ENCODE measurements around the gene MKRN3. TPM values are rescaled to one million over a fixed set of nuclear protein-coding genes. Genes with fewer than 3 reads are reported as not detected.

MKRN3 gene
- total RNA-seq (2021; fragmentation: NEBNext Ultra II Directional; extraction: Animal tissue kit (Norgen Biotek cat#: 25700)) (not detected in 2 replicates), polyA plus RNA-seq (2011; rRNA removed) (not detected in 2 replicates), polyA minus RNA-seq (2011; rRNA and poly(A)+ RNA removed) (not detected in 2 replicates)
- not detected for polyA plus RNA-seq (2011; cell fraction: cytosol; rRNA removed)
- polyA plus RNA-seq (2011; cell fraction: nucleus; rRNA removed), result not detected
- polyA plus RNA-seq (2012, experiment 1 of 2), result not detected in 4 replicates
- polyA plus RNA-seq (2012, experiment 2 of 2), result not detected
- polyA plus RNA-seq (2013, experiment 1 of 2), result not detected
- polyA plus RNA-seq (2013, experiment 2 of 2), result not detected
- polyA minus RNA-seq (2011; cell fraction: cytosol; rRNA and poly(A)+ RNA removed), result not detected
- polyA minus RNA-seq (2011; cell fraction: nucleus; rRNA and poly(A)+ RNA removed), result not detected
- long read RNA-seq, experiment 1, result 0 reads
- long read RNA-seq, experiment 2, result 0 reads

- H3K9me3 ChIP-seq (ENCODE audit: insufficient read depth in 2 of 2, low read depth in 1 of 2, low read length in 1 of 2), result peaks cover 47 to 52% of the 10 kb centered on the region in 2 experiments
- H2AK5ac ChIP-seq (ENCODE audit: low read depth, low read length), result no peak within 1 kb of the TSS
- no peak within 1 kb of the TSS for H4K91ac ChIP-seq (replicated peaks; ENCODE audit: insufficient read length, low read length)
- H3K4me2 ChIP-seq (ENCODE audit: insufficient read depth in 1 of 2, low read depth in 2 of 2, low read length in 2 of 2), result no peak within 1 kb of the TSS
- H2BK15ac ChIP-seq (ENCODE audit: low read length), result no peak within 1 kb of the TSS
- no peak within 1 kb of the TSS for H3K56ac ChIP-seq (replicated peaks; ENCODE audit: insufficient read length, low read depth, low read length)
- H3K36me3 ChIP-seq (ENCODE audit: control insufficient read depth in 2 of 4, insufficient read depth in 4 of 4, low read length in 3 of 4), result no peaks in the 10 kb centered on the region
- no peaks in the 10 kb centered on the region for H4K20me1 ChIP-seq (replicated peaks in 1 of 2; ENCODE audit: control insufficient read depth in 1 of 2, insufficient read depth in 2 of 2, low read length in 2 of 2)
- H2BK5ac ChIP-seq (ENCODE audit: low read depth, low read length), result no peak within 1 kb of the TSS
- no peaks in the 10 kb centered on the region for H3K79me1 ChIP-seq (ENCODE audit: low read depth, low read length)
- no peaks in the 10 kb centered on the region for H3K79me2 ChIP-seq (ENCODE audit: control insufficient read depth in 1 of 2, insufficient read depth in 2 of 2, low read length in 2 of 2)
- H3K18ac ChIP-seq (ENCODE audit: extremely low read depth, low read length), result no peak within 1 kb of the TSS
- H4K8ac ChIP-seq (ENCODE audit: extremely low read depth, insufficient read depth, low read length), result no peak within 1 kb of the TSS; the same call in 1 of the 2 replicates
- H3K27ac ChIP-seq (ENCODE audit: low read depth, low read length), result no peak within 1 kb of the TSS
- no peak within 1 kb of the TSS for H3K9ac ChIP-seq (replicated peaks in 1 of 4; ENCODE audit: extremely low read depth in 1 of 4, low read depth in 3 of 4, low read length in 3 of 4)
- H3K23me2 ChIP-seq (ENCODE audit: low read depth, low read length), result no peaks in the 10 kb centered on the region
- CTCF ChIA-PET (ENCODE audit: partially characterized antibody), result no interaction called here
- DNase-seq (ENCODE audit: low read depth in 1 of 2, low spot score in 2 of 2) (no peak), FAIRE-seq (no peak)
- no peak within 1 kb of the TSS for H2AFZ ChIP-seq (ENCODE audit: low read length)
- H3K14ac ChIP-seq (ENCODE audit: insufficient read length), result no peak within 1 kb of the TSS
- 93% methylated on average over 26 of the region's 27 CpGs; no CpG with 5 or more reads in 1 of the 2 experiments for WGBS, 2 experiments (ENCODE audit: extremely low coverage in 1 of 2, insufficient coverage in 1 of 2, insufficient read length in 1 of 2, insufficient replicate concordance in 2 of 2, low coverage in 1 of 2, low lambda C conversion rate in 2 of 2, missing lambda C conversion rate in 1 of 2)
- H2BK12ac ChIP-seq (ENCODE audit: low read depth, low read length), result no peak within 1 kb of the TSS
- no peaks in the 10 kb centered on the region for H3K4me1 ChIP-seq (replicated peaks in 1 of 4; ENCODE audit: control insufficient read depth in 3 of 4, insufficient read depth in 4 of 4, low read length in 3 of 4)
- H2BK120ac ChIP-seq (replicated peaks; ENCODE audit: low read depth, low read length), result no peak within 1 kb of the TSS
- H3K4ac ChIP-seq (replicated peaks; ENCODE audit: insufficient read length, low read depth, low read length), result no peak within 1 kb of the TSS
- H3K4me3 ChIP-seq (ENCODE audit: extremely low read depth in 1 of 4, insufficient read depth in 2 of 4, low read depth in 3 of 4, low read length in 4 of 4), result no peak within 1 kb of the TSS
- no peak within 1 kb of the TSS for H4K5ac ChIP-seq (ENCODE audit: insufficient read length, low read depth, low read length)
- H3K27me3 ChIP-seq (replicated peaks in 1 of 4; ENCODE audit: control insufficient read depth in 3 of 4, extremely low read depth in 1 of 4, insufficient read depth in 3 of 4, low read length in 3 of 4), result no peaks in the 10 kb centered on the region
- POLR2A ChIA-PET (ENCODE audit: partially characterized antibody), result no interaction called here
- no peak within 1 kb of the TSS for H3K23ac ChIP-seq (ENCODE audit: insufficient read length)
- H2BK20ac ChIP-seq (ENCODE audit: low read length), result no peak within 1 kb of the TSS
- TF ChIP-seq MAFK (IDR thresholded peaks at IDR 0.05; ENCODE audit: low read depth, low read length), result no peak
- TF ChIP-seq CHD2 (IDR thresholded peaks at IDR 0.05; ENCODE audit: low read length), result no peak
- TF ChIP-seq RAD21 (IDR thresholded peaks at IDR 0.05 in 1 of 2, conservative IDR thresholded peaks at IDR 0.05 in 1 of 2; ENCODE audit: low read depth in 2 of 2, low read length in 2 of 2), result no peak
- no peak for TF ChIP-seq SIX5 (IDR thresholded peaks at IDR 0.05; ENCODE audit: low read depth, low read length)
- TF ChIP-seq SIN3A (conservative IDR thresholded peaks at IDR 0.05 in 1 of 2, IDR thresholded peaks at IDR 0.05 in 1 of 2; ENCODE audit: low read depth in 1 of 2, low read length in 2 of 2), result no peak
- no peak for TF ChIP-seq RBBP5 (IDR thresholded peaks at IDR 0.05; ENCODE audit: borderline replicate concordance, low read depth, low read length)
- TF ChIP-seq EGR1 (IDR thresholded peaks at IDR 0.05; ENCODE audit: borderline replicate concordance, low read depth, low read length), result no peak
- no peak for TF ChIP-seq NANOG (IDR thresholded peaks at IDR 0.05; ENCODE audit: insufficient read depth, low read depth, low read length, poor library complexity, severe bottlenecking)
- no peak for TF ChIP-seq CREB1 (IDR thresholded peaks at IDR 0.05)
- TF ChIP-seq TEAD4 (IDR thresholded peaks at IDR 0.05; ENCODE audit: low read depth, low read length), result no peak
- TF ChIP-seq ZNF274 (IDR thresholded peaks at IDR 0.05; ENCODE audit: borderline replicate concordance, extremely low read depth, low read length), result no peak
Observed at GRCh38 chr15:23565395-23566070, at the start of gene MKRN3. MKRN3 (plus strand) TSS chr15:23565674; CDS start chr15:23565783, 109 bp downstream.

Data from H1 (cell line).